Measurements from ENCODE around the gene ZMYND8.

Gene ZMYND8

GRCh38 chr20:47332381-47333206 lies 23.9 kb downstream of the ZMYND8 start:
- no peak for DNase-seq (ENCODE audit: low read depth)

- peak; percentile 96 for DNase-seq (ENCODE audit: low read depth)
Observed at GRCh38 chr20:47330933-47331708, 25.4 kb downstream of the ZMYND8 start.

- DNase-seq (ENCODE audit: low read depth), result no peak
Observed at GRCh38 chr20:47330071-47330470, 26.4 kb downstream of the ZMYND8 start.

GRCh38 chr20:47328129-47328528 lies 28.4 kb downstream of the ZMYND8 start:
- no peak for DNase-seq (ENCODE audit: low read depth)

GRCh38 chr20:47327711-47328110 lies 28.8 kb downstream of the ZMYND8 start:
- no peak for DNase-seq (ENCODE audit: low read depth)

GRCh38 chr20:47326658-47327268 lies 29.7 kb downstream of the ZMYND8 start:
- DNase-seq (ENCODE audit: low read depth), result peak; percentile 78

GRCh38 chr20:47325242-47325641 lies 31.3 kb downstream of the ZMYND8 start:
- DNase-seq (ENCODE audit: low read depth), result no peak

GRCh38 chr20:47320990-47321805 lies 35.3 kb downstream of the ZMYND8 start:
- DNase-seq (ENCODE audit: low read depth), result no peak

- peak; percentile 74 for DNase-seq (ENCODE audit: low read depth)
Observed at GRCh38 chr20:47319517-47320252, 36.8 kb downstream of the ZMYND8 start.

GRCh38 chr20:47318586-47319516 lies 37.6 kb downstream of the ZMYND8 start:
- DNase-seq (ENCODE audit: low read depth), result peak; percentile 80

- peak; percentile 98 for DNase-seq (ENCODE audit: low read depth)
Observed at GRCh38 chr20:47318027-47318585, 38.4 kb downstream of the ZMYND8 start.

- peak; percentile 99 for DNase-seq (ENCODE audit: low read depth)
Observed at GRCh38 chr20:47317127-47317895, 39.2 kb downstream of the ZMYND8 start.

- no peak for DNase-seq (ENCODE audit: low read depth)
Observed at GRCh38 chr20:47316776-47317126, 39.7 kb downstream of the ZMYND8 start.

GRCh38 chr20:47315339-47316056 lies 41.0 kb downstream of the ZMYND8 start:
- peak; percentile 95 for DNase-seq (ENCODE audit: low read depth)

GRCh38 chr20:47314647-47315338 lies 41.7 kb downstream of the ZMYND8 start:
- no peak for DNase-seq (ENCODE audit: low read depth)

- DNase-seq (ENCODE audit: low read depth), result no peak
Observed at GRCh38 chr20:47311967-47312681, 44.4 kb downstream of the ZMYND8 start.

- no peak for DNase-seq (ENCODE audit: low read depth)
Observed at GRCh38 chr20:47311211-47311610, 45.3 kb downstream of the ZMYND8 start.

Data from amniotic epithelial cell (primary cell).